DOHH2 (cell line): Measurements from ENCODE around the gene RIMOC1.

Experiments used
- CTCF ChIP-seq: fragments of 200-600 bp; sonication (generic); IDR thresholded peaks from one replicate; pipeline ENCODE4 v1.5.1; 2014; ENCODE audit warnings: antibody characterized with exemption, mild to moderate bottlenecking, low read depth, low read length; ENCODE audit not compliant: poor library complexity, severe bottlenecking
- EZH2phosphoT487 ChIP-seq: fragments of 200-600 bp; sonication (generic); IDR thresholded peaks from 2 replicates; pipeline ENCODE4 v1.6.1; 2017; ENCODE audit warnings: borderline replicate concordance, mild to moderate bottlenecking, antibody characterized with exemption, low read length, moderate library complexity, mixed read lengths

DNA sequence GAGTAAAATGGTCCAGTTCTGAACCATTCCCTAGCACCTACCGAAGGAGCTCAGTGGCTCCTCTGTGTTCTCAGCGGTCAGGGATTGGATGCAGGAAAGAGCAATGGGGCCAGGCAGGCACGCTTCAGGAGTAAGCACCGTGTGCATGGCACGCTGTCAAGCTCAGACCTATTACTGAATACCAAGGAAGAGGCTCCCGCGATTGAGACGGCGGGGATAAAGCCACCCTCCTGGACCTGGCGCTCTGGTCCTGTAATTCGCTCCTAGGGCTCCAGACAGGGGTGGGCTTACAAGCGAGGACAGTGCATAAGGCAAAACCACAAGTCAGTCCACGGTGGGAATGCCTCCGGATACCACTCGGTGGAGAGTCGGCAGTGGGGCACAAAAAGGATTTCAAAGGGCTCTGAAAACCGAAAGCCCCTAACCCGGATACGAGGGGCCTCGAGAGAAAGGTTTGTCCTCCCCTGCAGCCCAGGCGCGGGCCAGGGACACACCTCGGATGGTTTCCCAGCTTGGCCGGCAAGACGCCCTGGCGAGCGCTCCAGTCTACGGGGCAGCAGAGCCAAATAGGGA is 34.9 kb upstream of the RIMOC1 start:
- TF ChIP-seq CTCF (no peak), EZH2phosphoT487 (no peak)
